ENCODE results near the gene NARS2. TPM values are rescaled to one million over a fixed set of nuclear protein-coding genes. Genes with fewer than 3 reads are reported as not detected.

The NARS2 gene
- total RNA-seq, 1 experiment from 2014 or later, result 46.7 TPM

DNA sequence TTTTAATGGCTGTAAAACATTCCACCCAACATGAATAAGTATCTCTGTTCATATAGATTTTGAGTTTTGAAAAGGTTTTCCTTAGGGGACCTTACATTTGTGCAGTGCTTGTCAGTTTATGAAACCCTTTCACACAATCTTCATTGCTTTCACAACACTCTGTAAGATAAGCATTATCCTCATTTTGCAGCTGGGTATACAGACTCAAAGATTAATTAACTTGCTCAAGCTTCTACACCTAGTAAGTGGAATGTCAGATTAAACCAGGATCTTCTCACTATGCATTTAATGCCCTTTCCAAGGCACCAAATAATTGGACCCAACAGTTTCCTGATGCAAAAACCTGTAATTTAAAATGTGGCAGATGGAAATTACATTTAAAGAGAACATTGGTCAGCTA lies 145.5 kb downstream of the NARS2 start:
- no TSS peak for BruUV-seq (replicated peaks)
- DNase-seq (ENCODE audit: low spot score), result no peak
- POLR2A ChIA-PET (ENCODE audit: low non-redundant PET), result no interaction called here
- no peaks in the 10 kb centered on the region for H3K27me3 ChIP-seq (replicated peaks; ENCODE audit: insufficient read depth, low read depth, low read length, poor library complexity)
- no peak overlapping the region for H3K27ac ChIP-seq (ENCODE audit: low read depth, low read length, poor library complexity, severe bottlenecking)
- intact Hi-C loops (cut with micrococcal nuclease; ENCODE audit: unreplicated experiment), result no loop called here
- no peak for TF ChIP-seq EZH2 (IDR thresholded peaks at IDR 0.05; ENCODE audit: borderline replicate concordance, low read depth, low read length, poor library complexity, severe bottlenecking)
- TF ChIP-seq, protein P1, sequence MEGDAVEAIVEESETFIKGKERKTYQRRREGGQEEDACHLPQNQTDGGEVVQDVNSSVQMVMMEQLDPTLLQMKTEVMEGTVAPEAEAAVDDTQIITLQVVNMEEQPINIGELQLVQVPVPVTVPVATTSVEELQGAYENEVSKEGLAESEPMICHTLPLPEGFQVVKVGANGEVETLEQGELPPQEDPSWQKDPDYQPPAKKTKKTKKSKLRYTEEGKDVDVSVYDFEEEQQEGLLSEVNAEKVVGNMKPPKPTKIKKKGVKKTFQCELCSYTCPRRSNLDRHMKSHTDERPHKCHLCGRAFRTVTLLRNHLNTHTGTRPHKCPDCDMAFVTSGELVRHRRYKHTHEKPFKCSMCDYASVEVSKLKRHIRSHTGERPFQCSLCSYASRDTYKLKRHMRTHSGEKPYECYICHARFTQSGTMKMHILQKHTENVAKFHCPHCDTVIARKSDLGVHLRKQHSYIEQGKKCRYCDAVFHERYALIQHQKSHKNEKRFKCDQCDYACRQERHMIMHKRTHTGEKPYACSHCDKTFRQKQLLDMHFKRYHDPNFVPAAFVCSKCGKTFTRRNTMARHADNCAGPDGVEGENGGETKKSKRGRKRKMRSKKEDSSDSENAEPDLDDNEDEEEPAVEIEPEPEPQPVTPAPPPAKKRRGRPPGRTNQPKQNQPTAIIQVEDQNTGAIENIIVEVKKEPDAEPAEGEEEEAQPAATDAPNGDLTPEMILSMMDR (conservative IDR thresholded peaks at IDR 0.05; ENCODE audit: low read depth, low read length), result no peak
- H3K36me3 ChIP-seq (ENCODE audit: insufficient read depth, low read length, poor library complexity, severe bottlenecking), result no peaks in the 10 kb centered on the region
- H3K4me1 ChIP-seq (ENCODE audit: insufficient read depth, low read length, poor library complexity, severe bottlenecking), result peaks cover 29% of the 10 kb centered on the region
- no peak overlapping the region for H3K4me3 ChIP-seq (ENCODE audit: low read depth, low read length, poor library complexity, severe bottlenecking)
- no peaks in the 10 kb centered on the region for H3K9me3 ChIP-seq (ENCODE audit: low read depth, low read length, poor library complexity, severe bottlenecking)
- CTCF ChIA-PET, result no interaction called here

GRCh38 chr11:78428773-78429172 lies 145.9 kb downstream of the NARS2 start:
- no peaks in the 10 kb centered on the region for H3K9me3 ChIP-seq (ENCODE audit: low read depth, low read length, poor library complexity, severe bottlenecking)
- H3K27me3 ChIP-seq (replicated peaks; ENCODE audit: insufficient read depth, low read depth, low read length, poor library complexity), result no peaks in the 10 kb centered on the region
- no peak for DNase-seq (ENCODE audit: low spot score)
- ChIA-PET CTCF (no interaction called here), POLR2A (ENCODE audit: low non-redundant PET) (no interaction called here)
- H3K27ac ChIP-seq (ENCODE audit: low read depth, low read length, poor library complexity, severe bottlenecking), result no peak overlapping the region
- H3K4me1 ChIP-seq (ENCODE audit: insufficient read depth, low read length, poor library complexity, severe bottlenecking), result peaks cover 31% of the 10 kb centered on the region
- intact Hi-C loops (cut with micrococcal nuclease; ENCODE audit: unreplicated experiment), result no loop called here
- no TSS peak for BruUV-seq (replicated peaks)
- H3K4me3 ChIP-seq (ENCODE audit: low read depth, low read length, poor library complexity, severe bottlenecking), result no peak overlapping the region
- no peak for TF ChIP-seq EZH2 (IDR thresholded peaks at IDR 0.05; ENCODE audit: borderline replicate concordance, low read depth, low read length, poor library complexity, severe bottlenecking)
- TF ChIP-seq, protein P1 (conservative IDR thresholded peaks at IDR 0.05; ENCODE audit: low read depth, low read length), result no peak
- H3K36me3 ChIP-seq (ENCODE audit: insufficient read depth, low read length, poor library complexity, severe bottlenecking), result no peaks in the 10 kb centered on the region

- H3K27ac ChIP-seq (ENCODE audit: low read depth, low read length, poor library complexity, severe bottlenecking), result no peak overlapping the region
- H3K4me3 ChIP-seq (ENCODE audit: low read depth, low read length, poor library complexity, severe bottlenecking), result no peak overlapping the region
- H3K27me3 ChIP-seq (replicated peaks; ENCODE audit: insufficient read depth, low read depth, low read length, poor library complexity), result no peaks in the 10 kb centered on the region
- H3K4me1 ChIP-seq (ENCODE audit: insufficient read depth, low read length, poor library complexity, severe bottlenecking), result peaks cover 34% of the 10 kb centered on the region
- no peak for DNase-seq (ENCODE audit: low spot score)
- H3K9me3 ChIP-seq (ENCODE audit: low read depth, low read length, poor library complexity, severe bottlenecking), result no peaks in the 10 kb centered on the region
- no peaks in the 10 kb centered on the region for H3K36me3 ChIP-seq (ENCODE audit: insufficient read depth, low read length, poor library complexity, severe bottlenecking)
- BruUV-seq (replicated peaks), result no TSS peak
- intact Hi-C loops (cut with micrococcal nuclease; ENCODE audit: unreplicated experiment), result no loop called here
- TF ChIP-seq, protein P1 (conservative IDR thresholded peaks at IDR 0.05; ENCODE audit: low read depth, low read length), result no peak
- no peak for TF ChIP-seq EZH2 (IDR thresholded peaks at IDR 0.05; ENCODE audit: borderline replicate concordance, low read depth, low read length, poor library complexity, severe bottlenecking)
- CTCF ChIA-PET, result no interaction called here
- POLR2A ChIA-PET (ENCODE audit: low non-redundant PET), result no interaction called here
Observed at GRCh38 chr11:78428266-78428636, 146.4 kb downstream of the NARS2 start.
